RWPE2 (cell line): ENCODE data around the gene SIRT5.

ENCODE experiments used
- ATAC-seq: fragments of 200-7000 bp; cut with Tn5 transposase; 3 replicates; pipeline ENCODE4 v1.9.1; 2021; ENCODE audit warnings: low read depth
- DNase-seq: peaks from one replicate; pipeline ENCODE4 v3.0.0-alpha.2; 2020; ENCODE audit warnings: low spot score
- H3K27ac ChIP-seq: fragments of 450-650 bp; 2 replicates; pipeline ENCODE4 v1.5.1; 2017; ENCODE audit warnings: mild to moderate bottlenecking; ENCODE audit not compliant: poor library complexity, severe bottlenecking
- H3K27me3 ChIP-seq: fragments of 250-450 bp; sonication (Bioruptor Pico); 2 replicates; pipeline ENCODE4 v1.5.1; 2021; ENCODE audit warnings: mild to moderate bottlenecking, moderate library complexity; ENCODE audit not compliant: insufficient read depth, poor library complexity, severe bottlenecking
- H3K36me3 ChIP-seq: fragments of 250-450 bp; sonication (Bioruptor Pico); 2 replicates; pipeline ENCODE4 v1.5.1; 2020; ENCODE audit warnings: low read depth, mild to moderate bottlenecking, moderate library complexity
- H3K4me1 ChIP-seq: fragments of 250-450 bp; sonication (Bioruptor Pico); 2 replicates; pipeline ENCODE4 v1.5.1; 2021; ENCODE audit warnings: mild to moderate bottlenecking, moderate library complexity; ENCODE audit not compliant: insufficient read depth, poor library complexity, severe bottlenecking
- H3K4me3 ChIP-seq: fragments of 250-450 bp; sonication (Bioruptor Pico); 2 replicates; pipeline ENCODE4 v1.5.1; 2021; ENCODE audit warnings: mild to moderate bottlenecking, moderate library complexity; ENCODE audit not compliant: severe bottlenecking
- H3K9me3 ChIP-seq: fragments of 250-450 bp; sonication (Bioruptor Pico); 2 replicates; pipeline ENCODE4 v1.5.1; 2021; ENCODE audit warnings: mild to moderate bottlenecking, moderate library complexity; ENCODE audit not compliant: severe bottlenecking
- TF ChIP-seq, protein P1 (sequence below): fragments of 450-650 bp; IDR thresholded peaks from one replicate; pipeline ENCODE4 v1.5.1; 2017; ENCODE audit warnings: mild to moderate bottlenecking, moderate library complexity; ENCODE audit not compliant: poor library complexity, severe bottlenecking

SIRT5 gene

DNA sequence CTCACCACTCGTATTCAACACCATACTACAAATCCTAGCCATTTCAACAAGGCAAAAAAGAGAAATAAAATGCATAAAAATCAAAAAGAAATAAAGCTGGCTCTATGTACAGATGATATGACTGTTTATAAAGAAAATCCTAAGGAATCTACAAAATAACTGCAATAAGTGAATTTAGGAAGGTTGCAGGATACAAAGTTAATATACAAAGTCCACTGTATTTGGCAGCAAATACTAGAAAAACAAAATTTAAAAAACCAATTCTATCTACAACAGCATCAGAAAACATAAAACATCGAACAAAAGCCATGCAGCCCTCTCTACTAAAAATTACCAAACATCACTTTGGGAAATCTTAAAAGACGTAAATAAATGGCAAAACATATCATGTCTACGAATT, 89.6 kb downstream of the SIRT5 start:
- peaks cover 24% of the 10 kb centered on the region for H3K4me1 ChIP-seq
- H3K9me3 ChIP-seq, result no peaks in the 10 kb centered on the region
- no peak overlapping the region for H3K4me3 ChIP-seq
- no peak overlapping the region for H3K27ac ChIP-seq
- H3K27me3 ChIP-seq, result no peaks in the 10 kb centered on the region
- ATAC-seq (no peak), DNase-seq (no peak)
- no peaks in the 10 kb centered on the region for H3K36me3 ChIP-seq
- TF ChIP-seq, protein P1, sequence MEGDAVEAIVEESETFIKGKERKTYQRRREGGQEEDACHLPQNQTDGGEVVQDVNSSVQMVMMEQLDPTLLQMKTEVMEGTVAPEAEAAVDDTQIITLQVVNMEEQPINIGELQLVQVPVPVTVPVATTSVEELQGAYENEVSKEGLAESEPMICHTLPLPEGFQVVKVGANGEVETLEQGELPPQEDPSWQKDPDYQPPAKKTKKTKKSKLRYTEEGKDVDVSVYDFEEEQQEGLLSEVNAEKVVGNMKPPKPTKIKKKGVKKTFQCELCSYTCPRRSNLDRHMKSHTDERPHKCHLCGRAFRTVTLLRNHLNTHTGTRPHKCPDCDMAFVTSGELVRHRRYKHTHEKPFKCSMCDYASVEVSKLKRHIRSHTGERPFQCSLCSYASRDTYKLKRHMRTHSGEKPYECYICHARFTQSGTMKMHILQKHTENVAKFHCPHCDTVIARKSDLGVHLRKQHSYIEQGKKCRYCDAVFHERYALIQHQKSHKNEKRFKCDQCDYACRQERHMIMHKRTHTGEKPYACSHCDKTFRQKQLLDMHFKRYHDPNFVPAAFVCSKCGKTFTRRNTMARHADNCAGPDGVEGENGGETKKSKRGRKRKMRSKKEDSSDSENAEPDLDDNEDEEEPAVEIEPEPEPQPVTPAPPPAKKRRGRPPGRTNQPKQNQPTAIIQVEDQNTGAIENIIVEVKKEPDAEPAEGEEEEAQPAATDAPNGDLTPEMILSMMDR, result no peak
